Activated T-cell treated with anti-CD3 and anti-CD28 coated beads, Interleukin-2, amount 50 U/mL, for 24 hours (primary cell): ENCODE results near the gene CEP72.

Source experiments
- DNase-seq: peaks from one replicate; pipeline ENCODE4 v3.0.0-alpha.2; 2020
- H3K27ac Mint-ChIP-seq: 2 replicates; pipeline ENCODE4 v1.8.0; 2020; ENCODE audit warnings: mild to moderate bottlenecking, mixed read lengths
- H3K27me3 Mint-ChIP-seq: 2 replicates; pipeline ENCODE4 v1.8.0; 2020; ENCODE audit warnings: mixed read lengths
- H3K36me3 Mint-ChIP-seq: 2 replicates; pipeline ENCODE4 v1.8.0; 2020; ENCODE audit warnings: low read depth, mixed read lengths
- H3K4me1 Mint-ChIP-seq: 2 replicates; pipeline ENCODE4 v1.8.0; 2020; ENCODE audit warnings: low read depth, mixed read lengths
- H3K4me3 Mint-ChIP-seq: 2 replicates; pipeline ENCODE4 v1.8.0; 2020; ENCODE audit warnings: mild to moderate bottlenecking, moderate library complexity, mixed read lengths
- H3K9me3 Mint-ChIP-seq: 2 replicates; pipeline ENCODE4 v1.8.0; 2020; ENCODE audit warnings: mixed read lengths

Gene CEP72

GRCh38 chr5:652773-653350 lies 40.7 kb downstream of the CEP72 start:
- peak; percentile 20 for DNase-seq
- H3K36me3 Mint-ChIP-seq: peaks cover 26% of the 10 kb centered on the region
- no peaks in the 10 kb centered on the region for H3K9me3 Mint-ChIP-seq
- H3K27ac Mint-ChIP-seq: no peak overlapping the region
- H3K4me1 Mint-ChIP-seq: no peaks in the 10 kb centered on the region
- H3K27me3 Mint-ChIP-seq: no peaks in the 10 kb centered on the region
- H3K4me3 Mint-ChIP-seq: no peak overlapping the region

GRCh38 chr5:654071-654778 lies 42.1 kb downstream of the CEP72 start:
- Mint-ChIP-seq H3K9me3 (no peaks in the 10 kb centered on the region), H3K36me3 (peaks cover 36% of the 10 kb centered on the region), H3K27ac (no peak overlapping the region), H3K4me1 (no peaks in the 10 kb centered on the region), H3K4me3 (no peak overlapping the region), H3K27me3 (no peaks in the 10 kb centered on the region)
- DNase-seq: peak; percentile 11

DNA sequence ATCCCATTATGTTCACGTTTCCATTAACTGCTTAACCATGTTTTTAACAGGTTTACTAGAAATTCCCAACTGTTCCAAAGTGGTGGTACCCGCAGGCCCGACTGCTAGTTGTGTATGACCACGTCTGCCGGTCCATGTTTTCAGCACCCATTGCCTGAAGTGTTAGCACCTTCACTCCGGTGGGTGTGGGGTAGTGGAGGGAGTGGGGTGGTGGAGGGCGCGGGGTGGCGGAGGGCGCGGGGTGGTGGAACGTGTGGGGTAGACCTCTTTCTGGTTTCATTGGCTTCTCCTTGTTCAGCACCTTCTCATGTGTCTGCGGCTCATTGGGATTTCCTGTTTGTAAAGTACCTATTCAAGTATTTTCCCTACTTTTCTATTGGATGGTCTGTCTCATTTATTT lies 43.3 kb downstream of the CEP72 start:
- no peaks in the 10 kb centered on the region for H3K9me3 Mint-ChIP-seq
- H3K4me1 Mint-ChIP-seq: no peaks in the 10 kb centered on the region
- no peak for DNase-seq
- no peaks in the 10 kb centered on the region for H3K27me3 Mint-ChIP-seq
- H3K36me3 Mint-ChIP-seq: peaks cover 47% of the 10 kb centered on the region
- H3K4me3 Mint-ChIP-seq: no peak overlapping the region
- no peak overlapping the region for H3K27ac Mint-ChIP-seq

DNA sequence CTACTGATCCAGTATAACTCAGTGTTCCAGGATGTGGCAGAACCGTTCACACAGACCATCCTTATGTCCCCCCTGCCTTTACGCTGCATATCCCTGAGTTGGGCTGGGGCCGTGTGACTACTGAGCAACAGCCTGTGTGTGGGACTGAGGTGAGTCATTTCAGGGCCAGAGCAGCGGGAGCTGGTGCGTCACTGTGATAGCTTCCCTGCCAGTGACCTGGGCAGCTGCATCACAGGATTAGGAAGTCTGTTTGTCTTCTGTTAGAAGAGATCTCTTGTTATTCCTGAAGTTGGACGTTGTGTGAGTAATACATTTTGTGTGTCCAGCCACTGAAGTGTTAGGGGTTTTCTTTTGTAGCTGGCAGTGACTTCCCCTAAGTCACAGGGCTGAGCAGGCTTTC lies 45.4 kb downstream of the CEP72 start:
- H3K27me3 Mint-ChIP-seq: no peaks in the 10 kb centered on the region
- H3K27ac Mint-ChIP-seq: no peak overlapping the region
- no peak for DNase-seq
- no peaks in the 10 kb centered on the region for H3K4me1 Mint-ChIP-seq
- H3K4me3 Mint-ChIP-seq: no peak overlapping the region
- H3K36me3 Mint-ChIP-seq: peaks cover 58% of the 10 kb centered on the region
- no peaks in the 10 kb centered on the region for H3K9me3 Mint-ChIP-seq

DNA sequence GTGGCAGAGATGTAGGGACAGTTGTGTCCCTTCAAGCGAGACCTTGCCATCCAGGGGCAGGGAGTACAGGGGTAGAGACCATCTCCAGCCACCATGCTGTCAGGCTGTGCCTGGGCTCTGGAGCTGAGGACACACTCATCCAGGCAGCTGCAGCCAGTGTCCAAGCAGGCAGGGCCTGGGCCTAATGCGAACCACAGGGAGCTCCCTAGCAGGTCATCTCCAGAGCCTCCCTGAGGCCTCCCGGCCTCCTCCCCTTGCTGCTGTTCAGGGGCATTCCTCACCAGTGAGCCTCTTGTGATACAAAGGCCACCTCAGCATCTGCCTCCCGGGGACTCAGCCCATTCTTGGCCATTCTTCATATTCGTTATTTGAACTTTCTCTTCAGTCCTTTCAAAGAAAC lies 46.0 kb downstream of the CEP72 start:
- no peaks in the 10 kb centered on the region for H3K4me1 Mint-ChIP-seq
- no peak for DNase-seq
- no peak overlapping the region for H3K4me3 Mint-ChIP-seq
- no peak overlapping the region for H3K27ac Mint-ChIP-seq
- no peaks in the 10 kb centered on the region for H3K27me3 Mint-ChIP-seq
- peaks cover 60% of the 10 kb centered on the region for H3K36me3 Mint-ChIP-seq
- no peaks in the 10 kb centered on the region for H3K9me3 Mint-ChIP-seq

GRCh38 chr5:659496-660263 lies 47.5 kb downstream of the CEP72 start:
- H3K27ac Mint-ChIP-seq: no peak overlapping the region
- H3K4me1 Mint-ChIP-seq: no peaks in the 10 kb centered on the region
- no peak for DNase-seq
- peaks cover 73% of the 10 kb centered on the region for H3K36me3 Mint-ChIP-seq
- no peak overlapping the region for H3K4me3 Mint-ChIP-seq
- no peaks in the 10 kb centered on the region for H3K9me3 Mint-ChIP-seq
- H3K27me3 Mint-ChIP-seq: no peaks in the 10 kb centered on the region

DNA sequence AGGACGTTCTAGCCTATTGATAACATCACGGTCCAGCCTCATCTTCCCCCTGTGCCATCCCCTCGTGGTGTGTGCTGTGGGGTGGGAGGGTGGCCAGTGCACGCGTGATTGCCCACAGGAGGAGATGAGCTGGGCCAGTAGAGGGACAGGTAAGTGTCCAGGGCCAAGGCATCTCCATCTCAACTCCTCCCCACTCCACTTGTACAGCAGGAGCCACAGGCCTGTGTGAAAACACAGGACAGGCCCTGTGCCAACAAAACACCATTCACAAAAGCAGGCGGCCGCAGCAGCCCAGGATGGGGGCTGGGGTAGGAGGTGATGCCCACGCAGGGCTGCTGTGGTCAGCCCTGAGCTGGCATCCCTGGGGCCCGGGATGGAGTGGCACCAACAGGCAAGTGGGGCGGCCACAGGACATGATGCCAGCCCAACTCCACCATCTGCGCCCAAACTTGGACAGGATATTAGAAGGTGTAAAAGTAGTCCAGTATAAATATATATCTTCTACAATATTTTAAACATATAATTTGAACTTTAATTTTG lies 48.4 kb downstream of the CEP72 start:
- Mint-ChIP-seq H3K4me3 (no peak overlapping the region), H3K27ac (no peak overlapping the region), H3K4me1 (no peaks in the 10 kb centered on the region), H3K27me3 (no peaks in the 10 kb centered on the region), H3K36me3 (peaks cover 73% of the 10 kb centered on the region), H3K9me3 (no peaks in the 10 kb centered on the region)
- no peak for DNase-seq

DNA sequence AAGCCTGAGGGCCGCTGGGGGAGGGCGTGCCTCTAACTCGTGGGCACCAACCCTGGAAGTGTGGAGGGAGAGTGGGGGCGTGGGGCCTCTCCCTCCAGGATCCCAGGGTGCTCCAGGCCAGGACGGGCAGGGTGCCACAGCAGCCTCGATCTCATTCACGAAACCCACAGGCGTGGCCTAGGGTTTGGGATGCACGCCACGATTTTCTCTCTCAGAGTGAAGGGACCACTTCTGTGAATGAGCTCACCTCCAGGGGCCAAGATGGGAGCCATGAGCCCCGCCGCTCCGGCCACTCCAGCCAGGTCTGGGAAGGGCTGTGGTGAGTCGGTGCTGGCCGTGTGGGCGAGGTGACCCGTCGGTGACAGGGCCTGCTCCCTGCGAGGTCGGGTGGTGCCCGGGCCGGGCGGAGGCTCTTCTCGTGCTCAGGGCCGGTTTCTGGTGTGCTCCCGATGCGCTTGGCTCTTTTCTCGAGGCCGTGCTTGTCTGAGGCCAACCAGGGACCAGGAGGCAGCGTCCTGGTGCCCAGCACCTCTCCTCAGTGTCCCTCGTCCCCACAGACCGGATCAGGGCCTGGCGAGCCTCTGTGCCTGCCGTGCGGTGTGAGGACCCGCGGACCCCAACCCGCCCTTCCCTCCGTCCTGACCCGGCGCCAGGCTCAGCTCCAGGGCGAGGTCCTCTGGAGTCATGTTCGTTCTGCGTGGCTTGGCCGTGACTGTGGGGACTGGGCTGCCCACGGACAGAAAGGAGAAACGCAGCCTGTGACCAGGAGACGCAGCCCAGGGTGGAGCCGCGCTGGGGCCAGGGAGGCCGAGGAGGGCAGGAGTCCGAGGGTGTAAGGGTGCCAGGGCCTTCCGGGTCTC lies 50.0 kb downstream of the CEP72 start:
- Mint-ChIP-seq H3K27ac (no peak overlapping the region), H3K9me3 (no peaks in the 10 kb centered on the region), H3K4me1 (no peaks in the 10 kb centered on the region), H3K4me3 (no peak overlapping the region), H3K36me3 (peaks cover 64% of the 10 kb centered on the region), H3K27me3 (no peaks in the 10 kb centered on the region)
- DNase-seq: no peak

DNA sequence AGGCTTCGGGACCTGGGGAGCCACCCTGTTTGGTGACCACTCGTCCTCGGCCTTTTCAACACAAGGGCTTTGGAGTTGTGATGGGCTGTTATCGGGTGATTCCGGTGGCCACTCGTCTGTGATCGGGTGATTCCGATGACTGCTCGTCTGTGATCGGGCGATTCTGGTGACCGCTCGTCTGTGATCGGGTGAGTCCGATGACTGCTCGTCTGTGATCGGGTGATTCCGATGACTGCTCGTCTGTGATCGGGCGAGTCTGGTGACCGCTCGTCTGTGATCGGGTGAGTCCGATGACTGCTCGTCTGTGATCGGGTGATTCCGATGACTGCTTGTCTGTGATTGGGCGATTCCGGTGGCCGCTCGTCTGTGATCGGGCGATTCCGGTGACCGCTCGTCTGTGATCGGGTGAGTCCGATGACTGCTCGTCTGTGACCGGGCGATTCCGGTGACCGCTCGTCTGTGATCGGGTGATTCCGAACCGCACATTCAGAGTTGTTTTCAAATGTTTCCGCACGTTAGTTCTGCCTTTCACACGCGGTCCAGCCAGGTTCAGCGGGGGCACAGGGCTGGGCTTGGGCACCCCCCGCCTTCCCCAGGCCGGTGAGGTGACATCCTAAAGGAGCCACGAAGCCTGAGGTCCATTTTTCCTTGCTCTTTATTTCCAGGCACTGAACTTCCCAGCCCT lies 50.8 kb downstream of the CEP72 start:
- Mint-ChIP-seq H3K27ac (no peak overlapping the region), H3K4me1 (no peaks in the 10 kb centered on the region), H3K27me3 (no peaks in the 10 kb centered on the region), H3K9me3 (no peaks in the 10 kb centered on the region), H3K4me3 (no peak overlapping the region), H3K36me3 (peaks cover 62% of the 10 kb centered on the region)
- no peak for DNase-seq

DNA sequence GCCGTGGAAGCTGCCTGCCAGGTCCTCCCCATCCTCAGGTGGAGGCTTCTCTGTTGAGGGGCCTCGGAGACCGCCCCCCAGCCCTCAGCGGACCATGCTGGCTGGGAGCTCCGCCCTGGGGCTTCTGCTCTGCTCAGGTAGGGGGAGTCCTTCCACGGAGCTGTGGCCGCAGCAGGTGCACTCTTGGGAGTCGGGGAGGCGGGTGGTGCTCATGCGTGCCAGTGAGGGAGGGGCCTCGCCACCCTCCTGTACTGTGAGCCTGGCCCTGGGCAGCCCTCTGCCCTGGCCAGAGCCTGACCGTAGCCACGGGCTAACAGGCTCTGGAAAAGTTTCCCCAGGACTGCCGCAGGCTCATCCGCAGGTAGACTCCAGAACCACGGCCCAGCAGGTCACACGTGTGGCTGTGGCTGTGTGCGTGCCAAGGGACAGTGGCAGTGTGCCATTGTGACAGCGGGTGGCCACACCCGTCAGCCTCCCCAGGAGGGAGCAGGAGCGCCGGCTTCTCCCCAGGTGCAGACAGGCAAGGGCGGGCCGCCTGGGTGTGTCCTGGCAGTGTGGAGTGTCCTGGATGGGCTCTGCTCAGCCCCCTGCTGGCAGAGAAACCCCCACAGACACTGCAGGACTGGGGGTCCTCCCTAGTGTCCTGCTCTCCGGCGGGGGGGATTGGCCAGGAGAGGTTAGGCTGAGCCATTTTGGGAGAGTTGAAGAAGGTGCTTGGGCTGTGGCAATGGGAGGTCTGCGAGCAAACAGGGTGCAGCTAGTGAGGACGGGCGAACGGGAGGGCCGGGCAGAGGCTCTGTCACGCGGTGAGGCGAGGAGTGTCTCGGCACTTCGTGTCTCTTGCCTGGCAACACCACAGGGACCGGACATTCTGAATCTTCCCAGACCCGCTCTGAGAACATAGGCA lies 51.5 kb downstream of the CEP72 start:
- peaks cover 57% of the 10 kb centered on the region for H3K36me3 Mint-ChIP-seq
- H3K27ac Mint-ChIP-seq: no peak overlapping the region
- H3K4me3 Mint-ChIP-seq: no peak overlapping the region

GRCh38 chr5:664343-664993 lies 52.3 kb downstream of the CEP72 start:
- Mint-ChIP-seq H3K27ac (no peak overlapping the region), H3K4me3 (no peak overlapping the region), H3K9me3 (no peaks in the 10 kb centered on the region), H3K27me3 (no peaks in the 10 kb centered on the region), H3K36me3 (peaks cover 50% of the 10 kb centered on the region), H3K4me1 (no peaks in the 10 kb centered on the region)
- no peak for DNase-seq

More for the DNA sequence above, 51.5 kb downstream of the CEP72 start:
- Mint-ChIP-seq H3K9me3 (no peaks in the 10 kb centered on the region), H3K4me1 (no peaks in the 10 kb centered on the region), H3K27me3 (no peaks in the 10 kb centered on the region)
- no peak for DNase-seq

DNA sequence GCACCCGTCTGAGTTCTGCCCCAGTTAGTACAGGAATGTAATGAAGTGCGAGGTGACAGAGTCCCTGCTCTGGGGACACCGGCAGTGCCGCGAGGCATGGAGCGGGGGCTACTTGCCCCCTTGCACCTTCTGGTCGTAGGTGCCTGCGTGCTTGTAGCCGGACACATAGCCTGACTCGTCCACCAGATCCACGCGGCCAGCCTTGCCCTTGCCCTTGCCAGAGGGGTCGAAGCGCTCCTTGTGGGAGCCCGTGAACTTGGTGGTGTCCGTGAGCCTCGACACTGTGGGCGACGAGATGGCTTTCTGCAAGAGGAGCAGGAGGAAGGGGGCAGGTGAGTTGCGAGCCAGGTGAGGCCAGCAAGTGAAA lies 52.8 kb downstream of the CEP72 start:
- no peaks in the 10 kb centered on the region for H3K9me3 Mint-ChIP-seq
- H3K27ac Mint-ChIP-seq: no peak overlapping the region
- no peaks in the 10 kb centered on the region for H3K27me3 Mint-ChIP-seq
- peaks cover 45% of the 10 kb centered on the region for H3K36me3 Mint-ChIP-seq
- no peaks in the 10 kb centered on the region for H3K4me1 Mint-ChIP-seq
- DNase-seq: no peak
- no peak overlapping the region for H3K4me3 Mint-ChIP-seq

- Mint-ChIP-seq H3K36me3 (peaks cover 40% of the 10 kb centered on the region), H3K4me3 (no peak overlapping the region), H3K4me1 (no peaks in the 10 kb centered on the region), H3K27me3 (no peaks in the 10 kb centered on the region), H3K9me3 (no peaks in the 10 kb centered on the region), H3K27ac (no peak overlapping the region)
- DNase-seq: peak; percentile 28
These were observed 53.4 kb downstream of the CEP72 start for GRCh38 chr5:665541-665955.
